ENCODE data around the gene EGFL7. TPM values are rescaled to one million over a fixed set of nuclear protein-coding genes. Genes with fewer than 3 reads are reported as not detected.

The EGFL7 gene
- total and polyA plus RNA-seq, 2 donors (not counting 1 experiment from before 2014, with no cell fraction given): 4.2 to 7.9 TPM

DNA sequence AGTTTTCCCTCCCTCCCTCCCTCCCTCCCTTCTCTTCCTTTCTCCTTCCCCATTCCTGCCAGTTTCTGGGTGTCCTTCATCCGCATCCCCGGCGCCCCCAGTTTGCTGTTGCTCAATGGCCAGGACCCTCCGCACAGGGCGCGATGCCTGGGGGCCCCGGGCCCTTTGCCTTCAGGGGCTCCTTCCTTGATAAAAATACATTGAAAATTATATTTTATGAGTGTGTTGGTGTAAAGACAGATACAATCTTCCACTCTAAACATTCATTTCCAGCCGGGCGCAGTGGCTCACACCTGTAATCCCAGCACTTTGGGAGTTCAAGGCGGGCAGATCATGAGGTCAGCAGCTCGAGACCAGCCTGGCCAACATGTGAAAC lies 32.1 kb downstream of the EGFL7 start:
- Histone ChIP-seq H3K4me3 (replicated peaks in 1 of 4; ENCODE audit: control extremely low read depth in 1 of 4, insufficient read depth in 1 of 4, low read depth in 3 of 4, low read length in 4 of 4) (no peak overlapping the region), H3K36me3 (ENCODE audit: control insufficient read depth, insufficient read depth, low read length) (no peaks in the 10 kb centered on the region), H4K20me1 (ENCODE audit: control insufficient read depth, extremely low read depth, insufficient read depth, low read length) (peaks cover 2% of the 10 kb centered on the region), H3K9me3 (ENCODE audit: control insufficient read depth, insufficient read depth, low read depth, low read length) (no peaks in the 10 kb centered on the region), H2AFZ (ENCODE audit: low read length) (no peak overlapping the region), H3K27me3 (ENCODE audit: control insufficient read depth, insufficient read depth, low read length) (no peaks in the 10 kb centered on the region), H3K4me2 (ENCODE audit: extremely low read depth, insufficient read depth, low read length) (no peak overlapping the region), H3K79me2 (ENCODE audit: control insufficient read depth, insufficient read depth, low read length) (no peaks in the 10 kb centered on the region), H3K4me1 (ENCODE audit: control insufficient read depth, extremely low read depth, insufficient read depth, low read length) (no peaks in the 10 kb centered on the region), H3K27ac (ENCODE audit: insufficient read depth, low read length) (no peak overlapping the region), H3K9ac (ENCODE audit: insufficient read depth, low read length) (no peak overlapping the region)
- DNase-seq (ENCODE audit: low read depth in 2 of 2): no peak
- TF ChIP-seq EZH2 (IDR thresholded peaks at IDR 0.05; ENCODE audit: low read length, missing control alignments): no peak
- TF ChIP-seq, protein P1, sequence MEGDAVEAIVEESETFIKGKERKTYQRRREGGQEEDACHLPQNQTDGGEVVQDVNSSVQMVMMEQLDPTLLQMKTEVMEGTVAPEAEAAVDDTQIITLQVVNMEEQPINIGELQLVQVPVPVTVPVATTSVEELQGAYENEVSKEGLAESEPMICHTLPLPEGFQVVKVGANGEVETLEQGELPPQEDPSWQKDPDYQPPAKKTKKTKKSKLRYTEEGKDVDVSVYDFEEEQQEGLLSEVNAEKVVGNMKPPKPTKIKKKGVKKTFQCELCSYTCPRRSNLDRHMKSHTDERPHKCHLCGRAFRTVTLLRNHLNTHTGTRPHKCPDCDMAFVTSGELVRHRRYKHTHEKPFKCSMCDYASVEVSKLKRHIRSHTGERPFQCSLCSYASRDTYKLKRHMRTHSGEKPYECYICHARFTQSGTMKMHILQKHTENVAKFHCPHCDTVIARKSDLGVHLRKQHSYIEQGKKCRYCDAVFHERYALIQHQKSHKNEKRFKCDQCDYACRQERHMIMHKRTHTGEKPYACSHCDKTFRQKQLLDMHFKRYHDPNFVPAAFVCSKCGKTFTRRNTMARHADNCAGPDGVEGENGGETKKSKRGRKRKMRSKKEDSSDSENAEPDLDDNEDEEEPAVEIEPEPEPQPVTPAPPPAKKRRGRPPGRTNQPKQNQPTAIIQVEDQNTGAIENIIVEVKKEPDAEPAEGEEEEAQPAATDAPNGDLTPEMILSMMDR (conservative IDR thresholded peaks at IDR 0.05 in 1 of 2, IDR thresholded peaks at IDR 0.05 in 1 of 2; ENCODE audit: low read depth in 1 of 2, low read length in 2 of 2): no peak

GRCh38 chr9:136695435-136695895 lies 32.7 kb downstream of the EGFL7 start:
- Histone ChIP-seq H3K4me3 (replicated peaks in 1 of 4; ENCODE audit: control extremely low read depth in 1 of 4, insufficient read depth in 1 of 4, low read depth in 3 of 4, low read length in 4 of 4) (no peak overlapping the region), H2AFZ (ENCODE audit: low read length) (no peak overlapping the region), H3K79me2 (ENCODE audit: control insufficient read depth, insufficient read depth, low read length) (no peaks in the 10 kb centered on the region), H3K36me3 (ENCODE audit: control insufficient read depth, insufficient read depth, low read length) (no peaks in the 10 kb centered on the region), H4K20me1 (ENCODE audit: control insufficient read depth, extremely low read depth, insufficient read depth, low read length) (peaks cover 2% of the 10 kb centered on the region), H3K4me2 (ENCODE audit: extremely low read depth, insufficient read depth, low read length) (no peak overlapping the region), H3K9me3 (ENCODE audit: control insufficient read depth, insufficient read depth, low read depth, low read length) (no peaks in the 10 kb centered on the region), H3K4me1 (ENCODE audit: control insufficient read depth, extremely low read depth, insufficient read depth, low read length) (no peaks in the 10 kb centered on the region), H3K9ac (ENCODE audit: insufficient read depth, low read length) (no peak overlapping the region), H3K27ac (ENCODE audit: insufficient read depth, low read length) (no peak overlapping the region), H3K27me3 (ENCODE audit: control insufficient read depth, insufficient read depth, low read length) (no peaks in the 10 kb centered on the region)
- TF ChIP-seq, protein P1 (conservative IDR thresholded peaks at IDR 0.05 in 1 of 2, IDR thresholded peaks at IDR 0.05 in 1 of 2; ENCODE audit: low read depth in 1 of 2, low read length in 2 of 2): no peak
- TF ChIP-seq EZH2 (IDR thresholded peaks at IDR 0.05; ENCODE audit: low read length, missing control alignments): no peak
- no peak for DNase-seq (ENCODE audit: low read depth in 2 of 2)

DNA sequence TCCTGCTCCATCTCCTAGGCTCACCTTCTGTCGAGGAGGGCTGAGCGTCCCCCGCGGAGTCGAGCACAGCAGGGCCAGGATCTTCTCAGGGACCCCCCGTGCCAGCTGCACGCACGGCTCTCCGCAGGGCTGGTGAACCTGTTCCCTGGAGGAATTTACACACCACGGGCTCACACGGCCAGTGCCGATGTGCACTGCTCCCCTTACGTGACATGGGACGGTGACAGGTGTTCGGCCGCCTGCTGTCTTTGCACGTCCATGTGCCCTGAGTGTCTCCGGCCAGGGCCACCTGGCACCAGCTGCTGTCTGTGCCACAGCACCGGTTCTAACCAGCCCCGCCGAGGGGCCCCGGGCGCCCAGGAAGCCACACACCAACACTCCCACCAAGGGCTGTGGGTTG lies 33.2 kb downstream of the EGFL7 start:
- DNase-seq (ENCODE audit: low read depth in 2 of 2): no peak
- Histone ChIP-seq H3K36me3 (ENCODE audit: control insufficient read depth, insufficient read depth, low read length) (no peaks in the 10 kb centered on the region), H3K9ac (ENCODE audit: insufficient read depth, low read length) (no peak overlapping the region), H3K4me1 (ENCODE audit: control insufficient read depth, extremely low read depth, insufficient read depth, low read length) (no peaks in the 10 kb centered on the region), H3K9me3 (ENCODE audit: control insufficient read depth, insufficient read depth, low read depth, low read length) (no peaks in the 10 kb centered on the region), H3K79me2 (ENCODE audit: control insufficient read depth, insufficient read depth, low read length) (no peaks in the 10 kb centered on the region), H3K4me2 (ENCODE audit: extremely low read depth, insufficient read depth, low read length) (no peak overlapping the region), H3K27me3 (ENCODE audit: control insufficient read depth, insufficient read depth, low read length) (peaks cover under 1% of the 10 kb centered on the region), H4K20me1 (ENCODE audit: control insufficient read depth, extremely low read depth, insufficient read depth, low read length) (peaks cover 2% of the 10 kb centered on the region), H3K27ac (ENCODE audit: insufficient read depth, low read length) (no peak overlapping the region), H2AFZ (ENCODE audit: low read length) (no peak overlapping the region), H3K4me3 (replicated peaks in 1 of 4; ENCODE audit: control extremely low read depth in 1 of 4, insufficient read depth in 1 of 4, low read depth in 3 of 4, low read length in 4 of 4) (no peak overlapping the region)
- TF ChIP-seq, protein P1 (conservative IDR thresholded peaks at IDR 0.05 in 1 of 2, IDR thresholded peaks at IDR 0.05 in 1 of 2; ENCODE audit: low read depth in 1 of 2, low read length in 2 of 2): no peak
- no peak for TF ChIP-seq EZH2 (IDR thresholded peaks at IDR 0.05; ENCODE audit: low read length, missing control alignments)

Data from fibroblast of lung (primary cell).